Mucosa of descending colon (tissue), 3 donors: ENCODE data around the gene COA8. TPM values are rescaled to one million over a fixed set of nuclear protein-coding genes. Genes with fewer than 3 reads are reported as not detected.

Source experiments
- ATAC-seq: fragments of 200-7000 bp; cut with Tn5 transposase; one replicate; pipeline ENCODE4 v1.9.1; 2020; ENCODE audit warnings: mild to moderate bottlenecking, moderate library complexity
- DNase-seq, 3 donors: peaks; one replicate each; pipeline ENCODE4 v3.0.0-alpha.2; 2020
- H3K36me3 ChIP-seq: fragments of 200-600 bp; one replicate; pipeline ENCODE4 v1.8.0; 2021; ENCODE audit warnings: low read depth, mild to moderate bottlenecking
- H3K4me1 ChIP-seq: fragments of 200-600 bp; one replicate; pipeline ENCODE4 v1.8.0; 2021; ENCODE audit warnings: low read depth, mild to moderate bottlenecking
- H3K4me3 ChIP-seq: fragments of 200-600 bp; one replicate; pipeline ENCODE4 v1.8.0; 2021; ENCODE audit warnings: mild to moderate bottlenecking
- H3K9me3 ChIP-seq: fragments of 200-600 bp; one replicate; pipeline ENCODE4 v1.8.0; 2021; ENCODE audit warnings: mild to moderate bottlenecking
- CTCF ChIP-seq: fragments of 200-600 bp; IDR thresholded peaks from one replicate; pipeline ENCODE4 v1.8.0; 2022; ENCODE audit warnings: antibody characterized with exemption, mild to moderate bottlenecking
- intact Hi-C, 2 donors: fragments of 100-400 bp; cut with DNase I in 1 of 2; cut with micrococcal nuclease in 1 of 2; formaldehyde crosslinking; loops; one replicate each; pipeline versions ENCODE4 v1.11.0 to v1.11.1; 2022; cut with DNase I, micrococcal nuclease
- total RNA-seq, 3 donors: library from RNA; stranded (reverse); fragmentation: NEBNext Ultra II Directional in 2 of 3; extraction: Animal tissue kit (Norgen Biotek cat#: 25700) in 2 of 3; gene quantifications; one replicate each; pipeline versions ENCODE4 v1.2.1 to v1.2.4, GENCODE V29; 2021 to 2023
- donor health status: DM: no; HTN: no; CAD: no; lungs with moderate emphysema.
- donor health status: DM: no; HTN: no; CAD: no.
- donor health status: DM: no; HTN: yes; CAD: no.

The COA8 gene
- total RNA-seq, 3 donors from 2014 or later, result 29.3 to 47.3 (median 36.5) TPM

- H3K4me3 ChIP-seq, result peak overlapping the region; percentile 68
- DNase-seq (peak in 2 of 3 donors; percentile 66 to 75), ATAC-seq (peak; percentile 66)
- no peaks in the 10 kb centered on the region for H3K36me3 ChIP-seq
- no peak for TF ChIP-seq CTCF
- intact Hi-C loops, result no loop called here
- no peaks in the 10 kb centered on the region for H3K9me3 ChIP-seq
- H3K4me1 ChIP-seq, result peaks cover 48% of the 10 kb centered on the region
Observed at GRCh38 chr14:103528146-103528586, 34.6 kb upstream of the COA8 start.

GRCh38 chr14:103528587-103529382 is 34.0 kb upstream of the COA8 start, which contains the start of gene TRMT61A:
TRMT61A (plus strand) TSS chr14:103529196; CDS start chr14:103529979, 783 bp downstream.
- H3K9me3 ChIP-seq, result no peaks in the 10 kb centered on the region
- no peak for TF ChIP-seq CTCF
- H3K4me3 ChIP-seq, result peak within 1 kb of the TSS; percentile 68
- ATAC-seq (peak; percentile 89), DNase-seq (peak; percentile 91 to 93 (median 91))
- peaks cover 46% of the 10 kb centered on the region for H3K4me1 ChIP-seq
- intact Hi-C loops, result no loop called here
- H3K36me3 ChIP-seq, result no peaks in the 10 kb centered on the region

- Histone ChIP-seq H3K4me3 (peak overlapping the region; percentile 68), H3K4me1 (peaks cover 40% of the 10 kb centered on the region), H3K36me3 (no peaks in the 10 kb centered on the region), H3K9me3 (no peaks in the 10 kb centered on the region)
- TF ChIP-seq CTCF, result no peak
- peak in 1 of 3 donors; percentile 42 for DNase-seq
- ATAC-seq, result no peak
- intact Hi-C loops, result no loop called here
Observed at GRCh38 chr14:103529383-103530365, 33.1 kb upstream of the COA8 start.

GRCh38 chr14:103530390-103530789 is 32.4 kb upstream of the COA8 start:
- DNase-seq, result peak in 1 of 3 donors; percentile 48
- intact Hi-C loops, result no loop called here
- H3K9me3 ChIP-seq, result no peaks in the 10 kb centered on the region
- H3K4me1 ChIP-seq, result peaks cover 34% of the 10 kb centered on the region
- ATAC-seq, result no peak
- H3K36me3 ChIP-seq, result no peaks in the 10 kb centered on the region
- H3K4me3 ChIP-seq, result no peak overlapping the region
- TF ChIP-seq CTCF, result no peak

- DNase-seq (peak in 1 of 3 donors; percentile 24), ATAC-seq (no peak)
- intact Hi-C loops, result no loop called here
- H3K4me1 ChIP-seq, result peaks cover 32% of the 10 kb centered on the region
- H3K4me3 ChIP-seq, result no peak overlapping the region
- no peaks in the 10 kb centered on the region for H3K9me3 ChIP-seq
- H3K36me3 ChIP-seq, result no peaks in the 10 kb centered on the region
- no peak for TF ChIP-seq CTCF
Observed at GRCh38 chr14:103530831-103531230, 31.9 kb upstream of the COA8 start.
